ENCODE data around the gene CHST8.

CHST8 gene

GRCh38 chr19:33720155-33720493 lies 98.4 kb downstream of the CHST8 start:
- no peak for DNase-seq

GRCh38 chr19:33720691-33721682 lies 99.2 kb downstream of the CHST8 start:
- no peak for DNase-seq

GRCh38 chr19:33721735-33722297 lies 100.1 kb downstream of the CHST8 start:
- no peak for DNase-seq

GRCh38 chr19:33722456-33723239 lies 100.9 kb downstream of the CHST8 start:
- DNase-seq, result no peak

- DNase-seq, result no peak
Observed at GRCh38 chr19:33723512-33723911, 101.8 kb downstream of the CHST8 start.

- DNase-seq, result no peak
Observed at GRCh38 chr19:33724021-33724720, 102.4 kb downstream of the CHST8 start.

- DNase-seq, result no peak
Observed at GRCh38 chr19:33724721-33725060, 102.9 kb downstream of the CHST8 start.

- no peak for DNase-seq
Observed at GRCh38 chr19:33725567-33725966, 103.8 kb downstream of the CHST8 start.

- no peak for DNase-seq
Observed at GRCh38 chr19:33726756-33727155, 105.0 kb downstream of the CHST8 start.

- DNase-seq, result no peak
Observed at GRCh38 chr19:33727331-33727998, 105.7 kb downstream of the CHST8 start.

GRCh38 chr19:33728141-33728540 lies 106.4 kb downstream of the CHST8 start:
- no peak for DNase-seq

GRCh38 chr19:33730858-33731607 lies 109.3 kb downstream of the CHST8 start:
- no peak for DNase-seq

GRCh38 chr19:33731881-33732280 lies 110.1 kb downstream of the CHST8 start:
- DNase-seq, result no peak

GRCh38 chr19:33734913-33735312 lies 113.2 kb downstream of the CHST8 start:
- no peak for DNase-seq

GRCh38 chr19:33736158-33736557 lies 114.4 kb downstream of the CHST8 start:
- DNase-seq, result no peak

- no peak for DNase-seq
Observed at GRCh38 chr19:33736787-33737186, 115.0 kb downstream of the CHST8 start.

- DNase-seq, result no peak
Observed at GRCh38 chr19:33737681-33738371, 116.1 kb downstream of the CHST8 start.

- DNase-seq, result no peak
Observed at GRCh38 chr19:33740811-33741396, 119.2 kb downstream of the CHST8 start.

GRCh38 chr19:33745297-33745696 lies 123.5 kb downstream of the CHST8 start:
- no peak for DNase-seq

- DNase-seq, result no peak
Observed at GRCh38 chr19:33746159-33746558, 124.4 kb downstream of the CHST8 start.

- DNase-seq, result no peak
Observed at GRCh38 chr19:33747273-33747672, 125.5 kb downstream of the CHST8 start.

Measured in 8988T (cell line).